ENCODE measurements around the gene NAT8L.

The NAT8L gene

GRCh38 chr4:2060611-2061185, 1.6 kb downstream of the NAT8L start:
- Histone ChIP-seq H3K36me3 (ENCODE audit: insufficient read depth, low read length) (no peaks in the 10 kb centered on the region), H3K4me3 (ENCODE audit: low read length) (no peak overlapping the region), H3K27me3 (ENCODE audit: control insufficient read depth, insufficient read depth, low read length) (peaks cover 25% of the 10 kb centered on the region), H3K9ac (ENCODE audit: low read depth, low read length) (no peak overlapping the region), H3K4me1 (ENCODE audit: control insufficient read depth, insufficient read depth, low read length) (no peaks in the 10 kb centered on the region), H3K4me2 (ENCODE audit: low read length) (no peak overlapping the region), H3K9me3 (replicated peaks; ENCODE audit: low read length) (no peaks in the 10 kb centered on the region)

DNA sequence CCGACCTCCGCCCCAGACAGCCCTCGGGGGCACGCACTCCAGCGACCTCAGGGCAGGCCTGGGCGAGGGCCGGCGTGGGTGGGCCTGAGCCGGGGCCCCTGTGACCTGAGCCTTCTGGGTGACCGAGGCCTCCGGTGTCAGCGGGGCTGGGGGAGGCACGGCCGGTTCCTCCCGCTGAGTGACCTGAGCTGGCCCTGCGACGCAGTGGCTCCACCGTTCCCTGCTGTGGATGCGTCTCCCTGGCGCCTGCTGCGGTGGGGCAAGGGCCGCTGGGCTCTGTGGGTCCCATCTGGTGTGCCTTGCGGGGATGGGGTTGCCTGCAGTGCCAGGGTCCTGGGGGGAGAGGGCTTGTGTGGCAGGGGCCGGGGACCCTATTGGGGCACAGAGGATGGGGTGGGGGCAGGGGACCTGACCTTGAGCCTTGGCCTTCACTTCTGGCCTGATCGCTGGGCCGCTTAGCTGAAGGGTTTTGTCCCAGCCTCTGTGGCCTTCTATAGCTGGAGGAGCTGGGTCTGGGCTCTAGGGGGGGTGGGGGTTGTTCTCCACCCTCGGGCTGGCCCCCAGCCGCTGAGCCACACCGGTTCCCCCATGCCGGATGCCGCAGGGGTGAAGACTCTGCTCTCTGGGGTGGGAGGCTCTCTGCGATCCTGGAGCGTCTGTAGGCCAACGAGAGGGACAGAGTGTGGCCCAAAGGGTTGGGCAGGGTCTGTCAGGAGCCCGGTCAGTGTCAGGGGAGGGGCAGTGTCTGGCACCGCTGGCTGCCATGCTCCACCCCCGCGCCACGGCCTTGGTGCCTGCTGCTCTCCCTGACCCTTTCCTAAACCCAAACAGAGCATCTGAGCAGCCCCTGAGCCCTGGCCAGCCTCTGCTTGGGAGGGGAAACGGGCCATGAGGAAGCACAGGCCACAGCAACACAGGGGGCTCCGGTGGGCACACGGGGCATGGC, 2.3 kb downstream of the NAT8L start:
- no peaks in the 10 kb centered on the region for H3K36me3 ChIP-seq (ENCODE audit: insufficient read depth, low read length)
- no peak overlapping the region for H3K4me2 ChIP-seq (ENCODE audit: low read length)
- H3K9me3 ChIP-seq (replicated peaks; ENCODE audit: low read length): no peaks in the 10 kb centered on the region
- H3K4me1 ChIP-seq (ENCODE audit: control insufficient read depth, insufficient read depth, low read length): no peaks in the 10 kb centered on the region
- H3K4me3 ChIP-seq (ENCODE audit: low read length): no peak overlapping the region
- H3K27me3 ChIP-seq (ENCODE audit: control insufficient read depth, insufficient read depth, low read length): peaks cover 22% of the 10 kb centered on the region
- no peak overlapping the region for H3K9ac ChIP-seq (ENCODE audit: low read depth, low read length)

DNA sequence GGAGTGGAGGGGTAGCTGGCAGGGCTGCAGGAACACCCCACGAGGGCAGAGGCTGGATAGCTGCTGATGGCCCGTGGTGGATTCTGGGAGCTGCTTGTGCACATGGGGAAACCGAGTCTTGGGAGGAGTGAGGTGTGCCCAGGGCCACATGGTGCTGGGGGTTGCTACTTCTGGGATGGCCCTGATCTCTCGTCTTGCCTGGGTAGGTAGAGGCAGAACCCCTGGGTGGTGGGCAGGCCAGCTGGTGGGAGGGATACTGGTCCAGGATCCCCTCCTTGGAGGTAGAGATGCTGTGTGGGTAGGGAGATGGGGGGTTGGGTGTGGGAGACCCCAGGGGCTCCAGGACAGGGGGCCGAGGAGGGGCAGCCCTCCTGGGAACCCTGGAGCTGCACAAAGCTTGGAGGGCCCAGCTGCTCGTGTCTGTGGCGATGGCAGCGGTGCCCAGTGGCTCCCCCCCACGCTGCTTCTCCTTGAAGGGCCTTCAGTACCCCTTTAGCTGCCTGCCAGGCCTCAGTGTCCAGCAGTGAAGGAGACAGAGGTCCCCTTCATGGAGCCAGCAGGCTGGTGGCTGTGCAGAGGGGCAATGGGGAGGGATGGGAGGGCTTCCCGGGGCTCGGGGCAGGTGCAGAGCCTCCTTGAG, 3.2 kb downstream of the NAT8L start:
- H3K4me1 ChIP-seq (ENCODE audit: control insufficient read depth, insufficient read depth, low read length): no peaks in the 10 kb centered on the region
- H3K4me2 ChIP-seq (ENCODE audit: low read length): no peak overlapping the region
- H3K36me3 ChIP-seq (ENCODE audit: insufficient read depth, low read length): no peaks in the 10 kb centered on the region
- H3K4me3 ChIP-seq (ENCODE audit: low read length): no peak overlapping the region
- peaks cover 16% of the 10 kb centered on the region for H3K27me3 ChIP-seq (ENCODE audit: control insufficient read depth, insufficient read depth, low read length)
- H3K9ac ChIP-seq (ENCODE audit: low read depth, low read length): no peak overlapping the region
- no peaks in the 10 kb centered on the region for H3K9me3 ChIP-seq (replicated peaks; ENCODE audit: low read length)

GRCh38 chr4:2062808-2063524, 3.8 kb downstream of the NAT8L start:
- Histone ChIP-seq H3K4me2 (ENCODE audit: low read length) (no peak overlapping the region), H3K9ac (ENCODE audit: low read depth, low read length) (no peak overlapping the region), H3K4me3 (ENCODE audit: low read length) (no peak overlapping the region), H3K9me3 (replicated peaks; ENCODE audit: low read length) (no peaks in the 10 kb centered on the region), H3K36me3 (ENCODE audit: insufficient read depth, low read length) (no peaks in the 10 kb centered on the region), H3K27me3 (ENCODE audit: control insufficient read depth, insufficient read depth, low read length) (peaks cover 9% of the 10 kb centered on the region), H3K4me1 (ENCODE audit: control insufficient read depth, insufficient read depth, low read length) (no peaks in the 10 kb centered on the region)

DNA sequence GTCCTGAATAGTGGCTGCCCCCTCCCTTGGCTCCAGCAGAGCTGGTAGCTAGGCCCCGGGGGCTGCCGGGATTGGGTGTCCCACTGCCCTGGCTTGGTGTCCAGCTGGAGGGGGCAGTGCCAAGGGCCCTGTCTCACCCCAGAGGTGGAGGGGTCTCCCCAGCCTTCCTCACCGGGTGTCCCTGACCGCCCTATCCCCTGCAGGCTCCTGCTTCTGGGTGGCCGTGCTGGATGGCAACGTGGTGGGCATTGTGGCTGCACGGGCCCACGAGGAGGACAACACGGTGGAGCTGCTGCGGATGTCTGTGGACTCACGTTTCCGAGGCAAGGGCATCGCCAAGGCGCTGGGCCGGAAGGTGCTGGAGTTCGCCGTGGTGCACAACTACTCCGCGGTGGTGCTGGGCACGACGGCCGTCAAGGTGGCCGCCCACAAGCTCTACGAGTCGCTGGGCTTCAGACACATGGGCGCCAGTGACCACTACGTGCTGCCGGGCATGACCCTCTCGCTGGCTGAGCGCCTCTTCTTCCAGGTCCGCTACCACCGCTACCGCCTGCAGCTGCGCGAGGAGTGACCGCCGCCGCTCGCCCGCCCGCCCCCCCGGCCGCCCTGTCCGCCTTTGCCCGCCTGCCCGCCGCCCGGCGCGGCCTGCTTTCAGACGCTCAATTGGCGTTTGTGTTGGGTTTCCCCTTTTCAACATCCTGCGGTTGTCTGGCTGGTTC, 4.6 kb downstream of the NAT8L start:
- no peaks in the 10 kb centered on the region for H3K9me3 ChIP-seq (replicated peaks; ENCODE audit: low read length)
- H3K4me2 ChIP-seq (ENCODE audit: low read length): no peak overlapping the region
- no peak overlapping the region for H3K9ac ChIP-seq (ENCODE audit: low read depth, low read length)
- no peak overlapping the region for H3K4me3 ChIP-seq (ENCODE audit: low read length)
- peaks cover 6% of the 10 kb centered on the region for H3K27me3 ChIP-seq (ENCODE audit: control insufficient read depth, insufficient read depth, low read length)
- H3K36me3 ChIP-seq (ENCODE audit: insufficient read depth, low read length): no peaks in the 10 kb centered on the region
- no peaks in the 10 kb centered on the region for H3K4me1 ChIP-seq (ENCODE audit: control insufficient read depth, insufficient read depth, low read length)

- H3K9ac ChIP-seq (ENCODE audit: low read depth, low read length): no peak overlapping the region
- H3K4me1 ChIP-seq (ENCODE audit: control insufficient read depth, insufficient read depth, low read length): no peaks in the 10 kb centered on the region
- H3K4me2 ChIP-seq (ENCODE audit: low read length): no peak overlapping the region
- no peaks in the 10 kb centered on the region for H3K9me3 ChIP-seq (replicated peaks; ENCODE audit: low read length)
- no peak overlapping the region for H3K4me3 ChIP-seq (ENCODE audit: low read length)
- H3K36me3 ChIP-seq (ENCODE audit: insufficient read depth, low read length): no peaks in the 10 kb centered on the region
- H3K27me3 ChIP-seq (ENCODE audit: control insufficient read depth, insufficient read depth, low read length): peaks cover 6% of the 10 kb centered on the region
These were observed 5.3 kb downstream of the NAT8L start for GRCh38 chr4:2064276-2064991.

DNA sequence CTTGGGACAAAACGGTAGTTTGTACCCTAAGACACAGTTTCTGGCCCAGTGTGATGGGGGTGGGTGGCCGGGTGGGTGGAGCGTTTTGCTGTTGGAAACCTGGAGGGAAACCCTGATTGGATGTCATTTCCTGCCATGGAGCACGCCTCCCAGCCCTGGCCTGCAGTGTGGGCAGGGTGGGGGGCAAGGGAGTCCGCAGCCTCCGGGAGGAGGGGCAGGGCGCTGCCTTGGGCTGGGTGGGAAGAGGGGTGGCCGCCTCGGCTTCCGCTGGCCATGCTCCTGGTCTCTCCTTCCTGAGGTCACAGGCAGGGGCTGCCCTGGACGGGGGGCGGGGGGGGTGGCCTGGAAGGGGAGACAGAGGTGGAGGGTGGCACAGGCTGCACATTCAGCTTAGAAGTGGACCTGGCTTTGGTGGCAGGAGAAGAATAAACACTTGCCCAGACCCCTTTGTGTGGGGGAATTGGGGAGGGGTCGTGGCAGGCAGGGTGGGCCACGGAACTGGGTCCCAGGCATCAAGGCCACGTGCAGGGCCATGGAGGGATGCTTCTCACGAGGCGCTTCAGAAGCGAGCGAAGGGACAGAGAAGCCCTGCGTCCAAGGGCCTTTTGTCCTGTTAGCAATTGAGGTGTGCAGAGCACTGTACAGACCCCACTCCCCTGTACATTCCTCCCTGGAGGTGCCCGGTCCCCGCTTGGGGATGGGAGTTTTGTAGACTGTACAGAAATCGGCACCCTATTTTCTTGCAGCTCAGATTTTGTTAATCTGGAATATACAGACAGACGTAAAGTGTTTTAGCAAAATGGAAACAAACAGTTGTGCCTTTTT, 6.2 kb downstream of the NAT8L start:
- H3K9ac ChIP-seq (ENCODE audit: low read depth, low read length): no peak overlapping the region
- no peaks in the 10 kb centered on the region for H3K9me3 ChIP-seq (replicated peaks; ENCODE audit: low read length)
- no peaks in the 10 kb centered on the region for H3K36me3 ChIP-seq (ENCODE audit: insufficient read depth, low read length)
- peaks cover 4% of the 10 kb centered on the region for H3K27me3 ChIP-seq (ENCODE audit: control insufficient read depth, insufficient read depth, low read length)
- no peaks in the 10 kb centered on the region for H3K4me1 ChIP-seq (ENCODE audit: control insufficient read depth, insufficient read depth, low read length)
- H3K4me2 ChIP-seq (ENCODE audit: low read length): no peak overlapping the region
- H3K4me3 ChIP-seq (ENCODE audit: low read length): no peak overlapping the region

- H3K4me1 ChIP-seq (ENCODE audit: control insufficient read depth, insufficient read depth, low read length): no peaks in the 10 kb centered on the region
- H3K9ac ChIP-seq (ENCODE audit: low read depth, low read length): no peak overlapping the region
- H3K9me3 ChIP-seq (replicated peaks; ENCODE audit: low read length): no peaks in the 10 kb centered on the region
- no peaks in the 10 kb centered on the region for H3K36me3 ChIP-seq (ENCODE audit: insufficient read depth, low read length)
- H3K4me3 ChIP-seq (ENCODE audit: low read length): no peak overlapping the region
- H3K4me2 ChIP-seq (ENCODE audit: low read length): no peak overlapping the region
- H3K27me3 ChIP-seq (ENCODE audit: control insufficient read depth, insufficient read depth, low read length): no peaks in the 10 kb centered on the region
These were observed 7.0 kb downstream of the NAT8L start for GRCh38 chr4:2066011-2066551.

DNA sequence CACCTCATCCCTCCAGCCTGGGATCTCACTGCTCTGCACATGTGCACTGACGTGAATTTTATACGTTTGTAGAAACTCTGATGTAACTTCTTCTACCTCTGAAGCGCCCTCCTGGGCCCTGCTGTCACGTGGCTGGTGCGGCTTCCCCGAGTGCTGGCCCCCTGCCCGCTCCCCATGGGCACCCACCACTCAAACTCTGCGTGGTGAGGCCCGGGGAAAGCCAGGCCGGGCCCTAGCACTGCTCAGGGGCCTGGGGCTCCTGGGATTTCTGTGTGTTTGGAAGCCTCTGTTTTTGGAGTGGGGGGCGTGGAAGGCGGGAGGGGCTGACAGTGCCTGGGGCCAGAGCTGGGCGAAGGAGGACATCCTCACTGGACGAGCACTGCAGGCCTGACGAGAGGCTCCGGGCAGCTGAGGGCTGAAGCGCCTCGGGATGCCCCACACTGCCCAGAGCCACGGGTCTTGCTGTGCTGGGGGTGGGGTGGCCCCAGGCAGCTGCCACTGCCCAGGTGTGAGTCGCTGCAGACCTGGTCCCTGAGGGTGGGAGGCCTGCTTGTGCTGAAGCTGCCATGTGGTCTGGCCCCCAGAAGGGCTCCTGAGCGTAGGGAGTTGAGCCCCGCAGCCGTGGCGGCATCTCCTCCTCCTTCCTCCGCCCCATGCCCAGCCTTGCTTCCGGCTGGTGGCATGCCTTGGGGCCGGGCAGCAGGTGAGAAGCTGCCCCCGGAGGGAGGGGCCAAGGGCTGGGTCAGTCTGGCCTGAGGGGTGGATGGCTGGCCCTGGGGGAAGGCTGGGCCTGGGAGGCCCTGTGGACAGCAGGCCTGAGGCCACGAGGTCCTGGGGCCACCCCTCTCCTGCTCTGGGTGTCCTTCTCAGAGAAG, 7.7 kb downstream of the NAT8L start:
- Histone ChIP-seq H3K4me3 (ENCODE audit: low read length) (no peak overlapping the region), H3K27me3 (ENCODE audit: control insufficient read depth, insufficient read depth, low read length) (peaks cover 3% of the 10 kb centered on the region), H3K9me3 (replicated peaks; ENCODE audit: low read length) (no peaks in the 10 kb centered on the region), H3K4me2 (ENCODE audit: low read length) (no peak overlapping the region), H3K36me3 (ENCODE audit: insufficient read depth, low read length) (no peaks in the 10 kb centered on the region), H3K4me1 (ENCODE audit: control insufficient read depth, insufficient read depth, low read length) (no peaks in the 10 kb centered on the region), H3K9ac (ENCODE audit: low read depth, low read length) (no peak overlapping the region)
